GM23338 (cell line): ENCODE measurements around the gene LPAR6. TPM values are rescaled to one million over a fixed set of nuclear protein-coding genes. Genes with fewer than 3 reads are reported as not detected.

ENCODE experiments used
- ATAC-seq: fragments of 200-7000 bp; cut with Tn5 transposase; 3 replicates; pipeline ENCODE4 v1.9.1; 2020
- DNase-seq: peaks from one replicate; pipeline ENCODE4 v3.0.0-alpha.2; 2015; ENCODE audit warnings: low spot score
- H2AFZ ChIP-seq: fragments of 200-600 bp; sonication (generic); 2 replicates; pipeline ENCODE4 v1.8.0; 2016; ENCODE audit warnings: antibody characterized with exemption, mild to moderate bottlenecking, moderate library complexity
- H3F3A ChIP-seq: fragments of 200-600 bp; sonication (generic); replicated peaks from 2 replicates; pipeline ENCODE4 v1.8.0; 2017; ENCODE audit warnings: antibody characterized with exemption, mixed run types, low read depth
- H3K27ac ChIP-seq: fragments of 200-600 bp; sonication (generic); 2 replicates; pipeline ENCODE4 v1.6.1; 2016; ENCODE audit warnings: low read depth
- H3K27me3 ChIP-seq: fragments of 200-600 bp; sonication (generic); 2 replicates; pipeline ENCODE4 v1.8.0; 2016; ENCODE audit warnings: mild to moderate bottlenecking, mixed run types, moderate library complexity; ENCODE audit not compliant: insufficient read depth
- H3K36me3 ChIP-seq: fragments of 200-600 bp; sonication (generic); 2 replicates; pipeline ENCODE4 v1.8.0; 2016; ENCODE audit warnings: mild to moderate bottlenecking; ENCODE audit not compliant: insufficient read depth
- H3K4me1 ChIP-seq: fragments of 200-600 bp; sonication (generic); 2 replicates; pipeline ENCODE4 v1.8.0; 2016; ENCODE audit warnings: mild to moderate bottlenecking, moderate library complexity; ENCODE audit not compliant: insufficient read depth
- H3K4me2 ChIP-seq: fragments of 200-600 bp; sonication (generic); 2 replicates; pipeline ENCODE4 v1.7.1; 2017; ENCODE audit warnings: mixed run types
- H3K4me3 ChIP-seq: fragments of 200-600 bp; sonication (generic); 2 replicates; pipeline ENCODE4 v1.6.1; 2016; ENCODE audit warnings: mixed run types
- H3K79me2 ChIP-seq: fragments of 200-600 bp; sonication (generic); replicated peaks from 2 replicates; pipeline ENCODE4 v1.8.0; 2017; ENCODE audit warnings: mild to moderate bottlenecking; ENCODE audit not compliant: insufficient read depth
- H3K9me2 ChIP-seq: fragments of 200-600 bp; sonication (generic); 2 replicates; pipeline ENCODE4 v1.8.0; 2017; ENCODE audit not compliant: insufficient read depth
- H4K20me1 ChIP-seq: fragments of 200-600 bp; sonication (generic); replicated peaks from 2 replicates; pipeline ENCODE4 v1.8.0; 2017; ENCODE audit warnings: mild to moderate bottlenecking; ENCODE audit not compliant: insufficient read depth
- H3K27ac Mint-ChIP-seq: 2 replicates; pipeline ENCODE4 v1.8.0; 2020; ENCODE audit warnings: inconsistent platforms, mild to moderate bottlenecking, moderate library complexity, mixed read lengths
- H3K27me3 Mint-ChIP-seq: 3 replicates; pipeline ENCODE4 v1.8.0; 2022; ENCODE audit warnings: low read depth, mild to moderate bottlenecking, moderate library complexity, mixed read lengths, inconsistent platforms; ENCODE audit not compliant: insufficient read depth, poor library complexity
- H3K36me3 Mint-ChIP-seq: 3 replicates; pipeline ENCODE4 v1.8.0; 2021; ENCODE audit warnings: low read depth, mild to moderate bottlenecking, inconsistent platforms, moderate library complexity, mixed read lengths
- H3K4me1 Mint-ChIP-seq: 3 replicates; pipeline ENCODE4 v1.8.0; 2020; ENCODE audit warnings: mild to moderate bottlenecking, inconsistent platforms, mixed read lengths
- H3K4me3 Mint-ChIP-seq: 3 replicates; pipeline ENCODE4 v1.8.0; 2021; ENCODE audit warnings: moderate library complexity, mild to moderate bottlenecking, inconsistent platforms, mixed read lengths
- H3K9me3 Mint-ChIP-seq: 3 replicates; pipeline ENCODE4 v1.8.0; 2020; ENCODE audit warnings: moderate library complexity, mild to moderate bottlenecking, inconsistent platforms, mixed read lengths
- CREB1 ChIP-seq: fragments of 250-450 bp; sonication (Bioruptor Pico); IDR thresholded peaks from 2 replicates; pipeline ENCODE4 v1.5.0; 2020; ENCODE audit warnings: low read depth, mild to moderate bottlenecking, moderate library complexity
- ETS1 ChIP-seq: IDR thresholded peaks from 2 replicates; pipeline ENCODE4 v1.6.1; 2016; ENCODE audit warnings: antibody characterized with exemption
- EZH2 ChIP-seq: fragments of 200-600 bp; sonication (generic); IDR thresholded peaks from one replicate; pipeline ENCODE4 v1.8.0; 2017; ENCODE audit warnings: antibody characterized with exemption, mild to moderate bottlenecking, low read depth; ENCODE audit not compliant: unreplicated experiment
- EZH2phosphoT487 ChIP-seq: fragments of 200-600 bp; sonication (generic); IDR thresholded peaks from one replicate; pipeline ENCODE4 v1.8.1; 2018; ENCODE audit warnings: antibody characterized with exemption; ENCODE audit not compliant: unreplicated experiment
- JUNB ChIP-seq: IDR thresholded peaks from one replicate; pipeline ENCODE4 v1.6.1; 2016; ENCODE audit warnings: antibody characterized with exemption; ENCODE audit not compliant: unreplicated experiment
- NANOG ChIP-seq: IDR thresholded peaks from 2 replicates; pipeline ENCODE4 v1.6.1; 2016; ENCODE audit warnings: antibody characterized with exemption, borderline replicate concordance
- POLR2AphosphoS5 ChIP-seq: IDR thresholded peaks from 2 replicates; pipeline ENCODE4 v1.6.1; 2016; ENCODE audit warnings: antibody characterized with exemption, low read depth
- STAT1 ChIP-seq: IDR thresholded peaks from one replicate; pipeline ENCODE4 v1.6.1; 2016; ENCODE audit warnings: antibody characterized with exemption; ENCODE audit not compliant: unreplicated experiment
- ZNF114 ChIP-seq: fragments of 250-450 bp; sonication (Bioruptor Pico); IDR thresholded peaks from 2 replicates; pipeline ENCODE4 v1.5.0; 2020; ENCODE audit warnings: mild to moderate bottlenecking, moderate library complexity
- ZNF331 ChIP-seq: fragments of 250-450 bp; sonication (Bioruptor Pico); IDR thresholded peaks from 2 replicates; pipeline ENCODE4 v1.5.0; 2020; ENCODE audit warnings: low read depth, mild to moderate bottlenecking, moderate library complexity
- polyA plus RNA-seq: library from polyadenylated mRNA; unstranded; fragments of >200 nt; fragmentation: Nextera tagmentation; extraction: Ambion mirVana; gene quantifications from 2 replicates; pipeline ENCODE4 v1.2.1, GENCODE V29; 2016
- total RNA-seq: library from RNA; depleted of rRNA; stranded (reverse); fragments of >200 nt; shearing (Covaris generic); gene quantifications from 2 replicates; pipeline ENCODE4 v1.2.3, GENCODE V29; 2014
- TF ChIP-seq, protein P1 (sequence below), 2 experiments: fragments of 200-600 bp in 1 of 2; sonication (generic) in 1 of 2; conservative IDR thresholded peaks; 2 replicates each; pipeline versions ENCODE4 v1.5.1 to v1.6.1; 2016 to 2017; ENCODE audit warnings: antibody characterized with exemption in 2 of 2, low read depth in 2 of 2, mild to moderate bottlenecking in 2 of 2, moderate library complexity in 1 of 2
- TF ChIP-seq, protein P2 (sequence below): IDR thresholded peaks from one replicate; pipeline ENCODE4 v1.6.1; 2018; ENCODE audit warnings: antibody characterized with exemption; ENCODE audit not compliant: unreplicated experiment
- TF ChIP-seq, protein P3 (sequence below): fragments of 250-450 bp; sonication (Bioruptor Pico); IDR thresholded peaks from 2 replicates; pipeline ENCODE4 v1.5.0; 2020; ENCODE audit warnings: mild to moderate bottlenecking, moderate library complexity

Gene LPAR6
- total and polyA plus RNA-seq, 2 experiments from 2014 or later, result 1.4 to 2.1 TPM

- no peak for ATAC-seq
- Histone ChIP-seq H3K27ac (no peak overlapping the region), H3K4me1 (no peaks in the 10 kb centered on the region), H3F3A (no peaks in the 10 kb centered on the region), H3K4me3 (no peak overlapping the region), H4K20me1 (no peaks in the 10 kb centered on the region), H3K4me2 (no peak overlapping the region), H3K36me3 (no peaks in the 10 kb centered on the region), H3K9me2 (no peaks in the 10 kb centered on the region), H2AFZ (no peak overlapping the region), H3K27me3 (no peaks in the 10 kb centered on the region), H3K79me2 (no peaks in the 10 kb centered on the region)
- no peak for DNase-seq
- TF ChIP-seq, protein P1, sequence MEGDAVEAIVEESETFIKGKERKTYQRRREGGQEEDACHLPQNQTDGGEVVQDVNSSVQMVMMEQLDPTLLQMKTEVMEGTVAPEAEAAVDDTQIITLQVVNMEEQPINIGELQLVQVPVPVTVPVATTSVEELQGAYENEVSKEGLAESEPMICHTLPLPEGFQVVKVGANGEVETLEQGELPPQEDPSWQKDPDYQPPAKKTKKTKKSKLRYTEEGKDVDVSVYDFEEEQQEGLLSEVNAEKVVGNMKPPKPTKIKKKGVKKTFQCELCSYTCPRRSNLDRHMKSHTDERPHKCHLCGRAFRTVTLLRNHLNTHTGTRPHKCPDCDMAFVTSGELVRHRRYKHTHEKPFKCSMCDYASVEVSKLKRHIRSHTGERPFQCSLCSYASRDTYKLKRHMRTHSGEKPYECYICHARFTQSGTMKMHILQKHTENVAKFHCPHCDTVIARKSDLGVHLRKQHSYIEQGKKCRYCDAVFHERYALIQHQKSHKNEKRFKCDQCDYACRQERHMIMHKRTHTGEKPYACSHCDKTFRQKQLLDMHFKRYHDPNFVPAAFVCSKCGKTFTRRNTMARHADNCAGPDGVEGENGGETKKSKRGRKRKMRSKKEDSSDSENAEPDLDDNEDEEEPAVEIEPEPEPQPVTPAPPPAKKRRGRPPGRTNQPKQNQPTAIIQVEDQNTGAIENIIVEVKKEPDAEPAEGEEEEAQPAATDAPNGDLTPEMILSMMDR (conservative IDR thresholded peaks at IDR 0.05; ENCODE audit: low read depth in 2 of 2), result no peak
- TF ChIP-seq STAT1 (no peak), ETS1 (no peak), NANOG (no peak), CREB1 (CRISPR knock-in tag) (no peak), ZNF114 (CRISPR knock-in tag) (no peak), EZH2phosphoT487 (no peak), JUNB (no peak), ZNF331 (no peak), POLR2AphosphoS5 (no peak), EZH2 (no peak)
- TF ChIP-seq, protein P2, sequence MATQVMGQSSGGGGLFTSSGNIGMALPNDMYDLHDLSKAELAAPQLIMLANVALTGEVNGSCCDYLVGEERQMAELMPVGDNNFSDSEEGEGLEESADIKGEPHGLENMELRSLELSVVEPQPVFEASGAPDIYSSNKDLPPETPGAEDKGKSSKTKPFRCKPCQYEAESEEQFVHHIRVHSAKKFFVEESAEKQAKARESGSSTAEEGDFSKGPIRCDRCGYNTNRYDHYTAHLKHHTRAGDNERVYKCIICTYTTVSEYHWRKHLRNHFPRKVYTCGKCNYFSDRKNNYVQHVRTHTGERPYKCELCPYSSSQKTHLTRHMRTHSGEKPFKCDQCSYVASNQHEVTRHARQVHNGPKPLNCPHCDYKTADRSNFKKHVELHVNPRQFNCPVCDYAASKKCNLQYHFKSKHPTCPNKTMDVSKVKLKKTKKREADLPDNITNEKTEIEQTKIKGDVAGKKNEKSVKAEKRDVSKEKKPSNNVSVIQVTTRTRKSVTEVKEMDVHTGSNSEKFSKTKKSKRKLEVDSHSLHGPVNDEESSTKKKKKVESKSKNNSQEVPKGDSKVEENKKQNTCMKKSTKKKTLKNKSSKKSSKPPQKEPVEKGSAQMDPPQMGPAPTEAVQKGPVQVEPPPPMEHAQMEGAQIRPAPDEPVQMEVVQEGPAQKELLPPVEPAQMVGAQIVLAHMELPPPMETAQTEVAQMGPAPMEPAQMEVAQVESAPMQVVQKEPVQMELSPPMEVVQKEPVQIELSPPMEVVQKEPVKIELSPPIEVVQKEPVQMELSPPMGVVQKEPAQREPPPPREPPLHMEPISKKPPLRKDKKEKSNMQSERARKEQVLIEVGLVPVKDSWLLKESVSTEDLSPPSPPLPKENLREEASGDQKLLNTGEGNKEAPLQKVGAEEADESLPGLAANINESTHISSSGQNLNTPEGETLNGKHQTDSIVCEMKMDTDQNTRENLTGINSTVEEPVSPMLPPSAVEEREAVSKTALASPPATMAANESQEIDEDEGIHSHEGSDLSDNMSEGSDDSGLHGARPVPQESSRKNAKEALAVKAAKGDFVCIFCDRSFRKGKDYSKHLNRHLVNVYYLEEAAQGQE, result no peak
- TF ChIP-seq, protein P3, sequence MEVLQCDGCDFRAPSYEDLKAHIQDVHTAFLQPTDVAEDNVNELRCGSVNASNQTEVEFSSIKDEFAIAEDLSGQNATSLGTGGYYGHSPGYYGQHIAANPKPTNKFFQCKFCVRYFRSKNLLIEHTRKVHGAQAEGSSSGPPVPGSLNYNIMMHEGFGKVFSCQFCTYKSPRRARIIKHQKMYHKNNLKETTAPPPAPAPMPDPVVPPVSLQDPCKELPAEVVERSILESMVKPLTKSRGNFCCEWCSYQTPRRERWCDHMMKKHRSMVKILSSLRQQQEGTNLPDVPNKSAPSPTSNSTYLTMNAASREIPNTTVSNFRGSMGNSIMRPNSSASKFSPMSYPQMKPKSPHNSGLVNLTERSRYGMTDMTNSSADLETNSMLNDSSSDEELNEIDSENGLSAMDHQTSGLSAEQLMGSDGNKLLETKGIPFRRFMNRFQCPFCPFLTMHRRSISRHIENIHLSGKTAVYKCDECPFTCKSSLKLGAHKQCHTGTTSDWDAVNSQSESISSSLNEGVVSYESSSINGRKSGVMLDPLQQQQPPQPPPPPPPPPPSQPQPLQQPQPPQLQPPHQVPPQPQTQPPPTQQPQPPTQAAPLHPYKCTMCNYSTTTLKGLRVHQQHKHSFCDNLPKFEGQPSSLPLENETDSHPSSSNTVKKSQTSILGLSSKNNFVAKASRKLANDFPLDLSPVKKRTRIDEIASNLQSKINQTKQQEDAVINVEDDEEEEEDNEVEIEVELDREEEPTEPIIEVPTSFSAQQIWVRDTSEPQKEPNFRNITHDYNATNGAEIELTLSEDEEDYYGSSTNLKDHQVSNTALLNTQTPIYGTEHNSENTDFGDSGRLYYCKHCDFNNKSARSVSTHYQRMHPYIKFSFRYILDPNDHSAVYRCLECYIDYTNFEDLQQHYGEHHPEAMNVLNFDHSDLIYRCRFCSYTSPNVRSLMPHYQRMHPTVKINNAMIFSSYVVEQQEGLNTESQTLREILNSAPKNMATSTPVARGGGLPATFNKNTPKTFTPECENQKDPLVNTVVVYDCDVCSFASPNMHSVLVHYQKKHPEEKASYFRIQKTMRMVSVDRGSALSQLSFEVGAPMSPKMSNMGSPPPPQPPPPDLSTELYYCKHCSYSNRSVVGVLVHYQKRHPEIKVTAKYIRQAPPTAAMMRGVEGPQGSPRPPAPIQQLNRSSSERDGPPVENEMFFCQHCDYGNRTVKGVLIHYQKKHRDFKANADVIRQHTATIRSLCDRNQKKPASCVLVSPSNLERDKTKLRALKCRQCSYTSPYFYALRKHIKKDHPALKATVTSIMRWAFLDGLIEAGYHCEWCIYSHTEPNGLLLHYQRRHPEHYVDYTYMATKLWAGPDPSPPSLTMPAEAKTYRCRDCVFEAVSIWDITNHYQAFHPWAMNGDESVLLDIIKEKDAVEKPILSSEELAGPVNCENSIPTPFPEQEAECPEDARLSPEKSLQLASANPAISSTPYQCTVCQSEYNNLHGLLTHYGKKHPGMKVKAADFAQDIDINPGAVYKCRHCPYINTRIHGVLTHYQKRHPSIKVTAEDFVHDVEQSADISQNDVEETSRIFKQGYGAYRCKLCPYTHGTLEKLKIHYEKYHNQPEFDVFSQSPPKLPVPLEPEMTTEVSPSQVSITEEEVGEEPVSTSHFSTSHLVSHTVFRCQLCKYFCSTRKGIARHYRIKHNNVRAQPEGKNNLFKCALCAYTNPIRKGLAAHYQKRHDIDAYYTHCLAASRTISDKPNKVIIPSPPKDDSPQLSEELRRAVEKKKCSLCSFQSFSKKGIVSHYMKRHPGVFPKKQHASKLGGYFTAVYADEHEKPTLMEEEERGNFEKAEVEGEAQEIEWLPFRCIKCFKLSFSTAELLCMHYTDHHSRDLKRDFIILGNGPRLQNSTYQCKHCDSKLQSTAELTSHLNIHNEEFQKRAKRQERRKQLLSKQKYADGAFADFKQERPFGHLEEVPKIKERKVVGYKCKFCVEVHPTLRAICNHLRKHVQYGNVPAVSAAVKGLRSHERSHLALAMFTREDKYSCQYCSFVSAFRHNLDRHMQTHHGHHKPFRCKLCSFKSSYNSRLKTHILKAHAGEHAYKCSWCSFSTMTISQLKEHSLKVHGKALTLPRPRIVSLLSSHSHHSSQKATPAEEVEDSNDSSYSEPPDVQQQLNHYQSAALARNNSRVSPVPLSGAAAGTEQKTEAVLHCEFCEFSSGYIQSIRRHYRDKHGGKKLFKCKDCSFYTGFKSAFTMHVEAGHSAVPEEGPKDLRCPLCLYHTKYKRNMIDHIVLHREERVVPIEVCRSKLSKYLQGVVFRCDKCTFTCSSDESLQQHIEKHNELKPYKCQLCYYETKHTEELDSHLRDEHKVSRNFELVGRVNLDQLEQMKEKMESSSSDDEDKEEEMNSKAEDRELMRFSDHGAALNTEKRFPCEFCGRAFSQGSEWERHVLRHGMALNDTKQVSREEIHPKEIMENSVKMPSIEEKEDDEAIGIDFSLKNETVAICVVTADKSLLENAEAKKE (CRISPR knock-in tag), result no peak
- Mint-ChIP-seq H3K4me1 (no peaks in the 10 kb centered on the region), H3K27ac (no peak overlapping the region), H3K9me3 (no peaks in the 10 kb centered on the region; the same call in 2 of the 3 replicates), H3K27me3 (no peaks in the 10 kb centered on the region), H3K4me3 (no peak overlapping the region), H3K36me3 (peaks cover 4% of the 10 kb centered on the region; the same call in 2 of the 3 replicates)
Observed at GRCh38 chr13:48431431-48431830, 18.5 kb upstream of the LPAR6 start.
